ENCODE results near the gene ALCAM.

Gene ALCAM

GRCh38 chr3:105362021-105362665 lies 4.6 kb upstream of the ALCAM start:
- no peak for ATAC-seq
- peak; percentile 15; the same call in 1 of the 2 replicates for TF ChIP-seq ISL1 (CRISPR knock-in tag; IDR thresholded peaks at IDR 0.05)
- no peak for TF ChIP-seq RARB (CRISPR knock-in tag; IDR thresholded peaks at IDR 0.05)
- TF ChIP-seq ZNF70 (CRISPR knock-in tag; IDR thresholded peaks at IDR 0.05): no peak
- no peak for TF ChIP-seq ESRRG (CRISPR knock-in tag; IDR thresholded peaks at IDR 0.05)

DNA sequence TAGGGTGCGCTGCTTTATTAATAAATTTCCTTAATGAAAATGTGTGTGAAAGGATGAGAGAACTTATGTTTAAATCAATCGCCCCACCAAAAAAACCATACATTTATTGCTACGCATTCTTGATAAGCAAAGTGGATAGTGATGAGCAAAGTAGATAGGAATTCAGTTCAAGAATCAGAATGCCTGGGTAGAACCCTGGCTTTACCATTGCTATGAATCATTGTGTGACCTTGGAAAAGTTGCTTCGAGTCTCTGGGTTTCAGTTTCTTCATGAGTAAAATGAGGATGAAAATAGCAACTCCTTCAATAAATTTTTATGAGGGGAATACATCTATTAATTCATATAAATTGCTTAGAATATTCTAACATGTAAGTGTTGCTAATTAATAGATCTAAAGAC lies 2.6 kb upstream of the ALCAM start:
- TF ChIP-seq ISL1 (CRISPR knock-in tag; IDR thresholded peaks at IDR 0.05) (0 out of 2 replicates have a peak, but pooled peaks have one; percentile 13), ZNF8 (CRISPR knock-in tag; IDR thresholded peaks at IDR 0.05) (no peak)
- ATAC-seq: no peak

DNA sequence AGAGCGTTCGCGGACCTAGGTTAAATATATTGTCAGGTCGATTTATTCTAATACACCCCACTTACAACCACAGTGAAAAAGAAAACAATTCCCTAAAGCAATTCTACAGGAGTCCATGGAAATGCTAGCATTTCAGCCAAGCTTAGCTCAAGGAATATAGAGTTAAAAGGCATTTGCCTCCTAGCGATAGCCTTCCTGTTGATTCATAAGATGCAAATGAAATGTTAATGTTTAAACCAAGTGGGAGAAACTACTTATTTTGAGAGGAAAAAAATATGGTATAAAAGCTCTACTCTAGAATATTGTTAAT lies 1.7 kb upstream of the ALCAM start:
- TF ChIP-seq ZC3H10 (CRISPR knock-in tag; IDR thresholded peaks at IDR 0.05) (no peak), BACH2 (CRISPR knock-in tag; IDR thresholded peaks at IDR 0.05; ENCODE audit: borderline replicate concordance) (no peak), TOX (CRISPR knock-in tag; IDR thresholded peaks at IDR 0.05; ENCODE audit: borderline replicate concordance) (no peak), POU6F1 (CRISPR knock-in tag; IDR thresholded peaks at IDR 0.05; ENCODE audit: borderline replicate concordance, low read depth) (no peak), ISL1 (CRISPR knock-in tag; IDR thresholded peaks at IDR 0.05) (no peak), ZNF565 (CRISPR knock-in tag; conservative IDR thresholded peaks at IDR 0.05; ENCODE audit: low read depth) (no peak), ZFP3 (CRISPR knock-in tag; IDR thresholded peaks at IDR 0.05) (no peak), ESRRG (CRISPR knock-in tag; IDR thresholded peaks at IDR 0.05) (no peak), RARB (CRISPR knock-in tag; IDR thresholded peaks at IDR 0.05) (no peak), PPARA (CRISPR knock-in tag; IDR thresholded peaks at IDR 0.05; ENCODE audit: borderline replicate concordance) (no peak), GLIS3 (CRISPR knock-in tag; IDR thresholded peaks at IDR 0.05) (no peak), ZNF8 (CRISPR knock-in tag; IDR thresholded peaks at IDR 0.05) (no peak), TCF4 (CRISPR knock-in tag; IDR thresholded peaks at IDR 0.05; ENCODE audit: borderline replicate concordance) (no peak), SNAI2 (CRISPR knock-in tag; IDR thresholded peaks at IDR 0.05) (no peak), ARNTL (CRISPR knock-in tag; IDR thresholded peaks at IDR 0.05; ENCODE audit: borderline replicate concordance, low read depth) (no peak), ZNF70 (CRISPR knock-in tag; IDR thresholded peaks at IDR 0.05) (no peak), OSR1 (CRISPR knock-in tag; IDR thresholded peaks at IDR 0.05) (no peak)
- TF ChIP-seq, protein P1, sequence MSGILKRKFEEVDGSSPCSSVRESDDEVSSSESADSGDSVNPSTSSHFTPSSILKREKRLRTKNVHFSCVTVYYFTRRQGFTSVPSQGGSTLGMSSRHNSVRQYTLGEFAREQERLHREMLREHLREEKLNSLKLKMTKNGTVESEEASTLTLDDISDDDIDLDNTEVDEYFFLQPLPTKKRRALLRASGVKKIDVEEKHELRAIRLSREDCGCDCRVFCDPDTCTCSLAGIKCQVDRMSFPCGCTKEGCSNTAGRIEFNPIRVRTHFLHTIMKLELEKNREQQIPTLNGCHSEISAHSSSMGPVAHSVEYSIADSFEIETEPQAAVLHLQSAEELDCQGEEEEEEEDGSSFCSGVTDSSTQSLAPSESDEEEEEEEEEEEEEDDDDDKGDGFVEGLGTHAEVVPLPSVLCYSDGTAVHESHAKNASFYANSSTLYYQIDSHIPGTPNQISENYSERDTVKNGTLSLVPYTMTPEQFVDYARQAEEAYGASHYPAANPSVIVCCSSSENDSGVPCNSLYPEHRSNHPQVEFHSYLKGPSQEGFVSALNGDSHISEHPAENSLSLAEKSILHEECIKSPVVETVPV (CRISPR knock-in tag; IDR thresholded peaks at IDR 0.05): no peak
- TF ChIP-seq, protein P2, sequence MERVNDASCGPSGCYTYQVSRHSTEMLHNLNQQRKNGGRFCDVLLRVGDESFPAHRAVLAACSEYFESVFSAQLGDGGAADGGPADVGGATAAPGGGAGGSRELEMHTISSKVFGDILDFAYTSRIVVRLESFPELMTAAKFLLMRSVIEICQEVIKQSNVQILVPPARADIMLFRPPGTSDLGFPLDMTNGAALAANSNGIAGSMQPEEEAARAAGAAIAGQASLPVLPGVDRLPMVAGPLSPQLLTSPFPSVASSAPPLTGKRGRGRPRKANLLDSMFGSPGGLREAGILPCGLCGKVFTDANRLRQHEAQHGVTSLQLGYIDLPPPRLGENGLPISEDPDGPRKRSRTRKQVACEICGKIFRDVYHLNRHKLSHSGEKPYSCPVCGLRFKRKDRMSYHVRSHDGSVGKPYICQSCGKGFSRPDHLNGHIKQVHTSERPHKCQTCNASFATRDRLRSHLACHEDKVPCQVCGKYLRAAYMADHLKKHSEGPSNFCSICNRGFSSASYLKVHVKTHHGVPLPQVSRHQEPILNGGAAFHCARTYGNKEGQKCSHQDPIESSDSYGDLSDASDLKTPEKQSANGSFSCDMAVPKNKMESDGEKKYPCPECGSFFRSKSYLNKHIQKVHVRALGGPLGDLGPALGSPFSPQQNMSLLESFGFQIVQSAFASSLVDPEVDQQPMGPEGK (CRISPR knock-in tag; IDR thresholded peaks at IDR 0.05; ENCODE audit: borderline replicate concordance): no peak
- no peak for ATAC-seq

- peak; percentile 12 for ATAC-seq
- no peak for TF ChIP-seq ZNF565 (CRISPR knock-in tag; conservative IDR thresholded peaks at IDR 0.05; ENCODE audit: low read depth)
- TF ChIP-seq ESRRG (CRISPR knock-in tag; IDR thresholded peaks at IDR 0.05): no peak
- TF ChIP-seq ZNF70 (CRISPR knock-in tag; IDR thresholded peaks at IDR 0.05): no peak
- no peak for TF ChIP-seq ZFP3 (CRISPR knock-in tag; IDR thresholded peaks at IDR 0.05)
- TF ChIP-seq ZFP30 (CRISPR knock-in tag; IDR thresholded peaks at IDR 0.05): no peak
- TF ChIP-seq OSR1 (CRISPR knock-in tag; IDR thresholded peaks at IDR 0.05): no peak
- no peak for TF ChIP-seq PPARA (CRISPR knock-in tag; IDR thresholded peaks at IDR 0.05; ENCODE audit: borderline replicate concordance)
- no peak for TF ChIP-seq ZC3H10 (CRISPR knock-in tag; IDR thresholded peaks at IDR 0.05)
- TF ChIP-seq SNAI2 (CRISPR knock-in tag; IDR thresholded peaks at IDR 0.05): no peak
- TF ChIP-seq RARB (CRISPR knock-in tag; IDR thresholded peaks at IDR 0.05): no peak
- no peak for TF ChIP-seq TOX (CRISPR knock-in tag; IDR thresholded peaks at IDR 0.05; ENCODE audit: borderline replicate concordance)
- TF ChIP-seq ARNTL (CRISPR knock-in tag; IDR thresholded peaks at IDR 0.05; ENCODE audit: borderline replicate concordance, low read depth): no peak
Measured at GRCh38 chr3:105365391-105366325, 1.1 kb upstream of the ALCAM start.

Measured in SK-N-SH treated with all-trans-retinoic acid at 6 μM for 48 hours (cell line).